Measurements from ENCODE around the gene LIPK.
"Not testable (repeated sequence)": the region's sequence is repeated elsewhere in the genome, so short reads cannot be mapped to it uniquely, and the experiment has no call there.

LIPK gene, protein sequence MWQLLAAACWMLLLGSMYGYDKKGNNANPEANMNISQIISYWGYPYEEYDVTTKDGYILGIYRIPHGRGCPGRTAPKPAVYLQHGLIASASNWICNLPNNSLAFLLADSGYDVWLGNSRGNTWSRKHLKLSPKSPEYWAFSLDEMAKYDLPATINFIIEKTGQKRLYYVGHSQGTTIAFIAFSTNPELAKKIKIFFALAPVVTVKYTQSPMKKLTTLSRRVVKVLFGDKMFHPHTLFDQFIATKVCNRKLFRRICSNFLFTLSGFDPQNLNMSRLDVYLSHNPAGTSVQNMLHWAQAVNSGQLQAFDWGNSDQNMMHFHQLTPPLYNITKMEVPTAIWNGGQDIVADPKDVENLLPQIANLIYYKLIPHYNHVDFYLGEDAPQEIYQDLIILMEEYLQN

DNA sequence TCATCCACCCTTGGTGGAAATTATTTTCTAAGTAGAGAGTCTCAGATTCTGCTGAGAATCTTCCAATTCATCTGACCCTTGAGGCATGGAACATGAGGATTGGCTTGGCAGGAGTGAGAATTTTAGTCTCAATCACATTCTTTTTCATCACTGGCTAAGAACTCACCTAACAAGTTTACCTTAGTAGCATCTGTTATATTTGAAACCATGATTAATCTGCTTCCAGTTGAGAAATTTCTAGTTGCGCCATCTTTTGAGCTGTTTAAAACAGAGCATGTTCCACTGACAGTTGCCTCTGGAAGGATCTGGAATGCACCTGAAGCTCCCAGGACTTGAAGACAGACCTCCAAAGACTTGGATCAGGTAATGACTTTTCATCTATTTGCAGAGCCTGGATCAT is at the start of gene LIPK:
Gene LIPK (plus strand): TSS at position 292 of the 400 bp plus-strand sequence. CDS start 18,295 bp downstream, outside the sequence.
- Histone ChIP-seq H3K27me3 (ENCODE audit: control insufficient read depth, insufficient read depth, low read length) (no peaks in the 10 kb centered on the region), H3K4me3 (ENCODE audit: low read length) (no peak within 1 kb of the TSS), H3K4me1 (ENCODE audit: control insufficient read depth, insufficient read depth, low read length) (no peaks in the 10 kb centered on the region), H3K9ac (ENCODE audit: low read length) (no peak within 1 kb of the TSS), H3K27ac (ENCODE audit: low read depth, low read length) (no peak within 1 kb of the TSS), H3K36me3 (ENCODE audit: control insufficient read depth, insufficient read depth, low read length) (no peaks in the 10 kb centered on the region)

DNA sequence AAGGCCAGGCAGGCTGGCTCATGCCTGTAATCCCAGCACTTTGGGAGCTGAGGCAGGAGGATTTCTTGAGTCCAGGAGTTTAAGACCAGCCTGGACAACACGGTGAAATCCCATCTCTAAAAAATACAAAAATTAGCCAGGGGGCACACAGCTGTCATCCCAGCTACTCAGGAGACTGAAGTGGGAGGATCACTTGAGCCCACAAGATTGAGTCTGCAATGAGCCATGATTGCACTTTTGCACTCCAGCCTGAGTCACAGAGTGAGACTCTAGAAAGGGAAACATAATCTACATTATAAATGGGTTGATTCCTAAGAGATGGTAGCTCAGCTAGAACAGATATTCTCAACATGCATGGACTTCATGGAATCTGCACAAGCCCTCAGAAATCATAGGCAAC is 48.1 kb upstream of the LIPK start:
- H3K4me1 ChIP-seq (ENCODE audit: control insufficient read depth, insufficient read depth, low read length), result no peaks in the 10 kb centered on the region
- no peak overlapping the region for H3K4me3 ChIP-seq (ENCODE audit: low read length)
- H3K27me3 ChIP-seq (ENCODE audit: control insufficient read depth, insufficient read depth, low read length), result no peaks in the 10 kb centered on the region
- no peak overlapping the region for H3K27ac ChIP-seq (ENCODE audit: low read depth, low read length)
- H3K36me3 ChIP-seq (ENCODE audit: control insufficient read depth, insufficient read depth, low read length), result no peaks in the 10 kb centered on the region
- no peak overlapping the region for H3K9ac ChIP-seq (ENCODE audit: low read length)

DNA sequence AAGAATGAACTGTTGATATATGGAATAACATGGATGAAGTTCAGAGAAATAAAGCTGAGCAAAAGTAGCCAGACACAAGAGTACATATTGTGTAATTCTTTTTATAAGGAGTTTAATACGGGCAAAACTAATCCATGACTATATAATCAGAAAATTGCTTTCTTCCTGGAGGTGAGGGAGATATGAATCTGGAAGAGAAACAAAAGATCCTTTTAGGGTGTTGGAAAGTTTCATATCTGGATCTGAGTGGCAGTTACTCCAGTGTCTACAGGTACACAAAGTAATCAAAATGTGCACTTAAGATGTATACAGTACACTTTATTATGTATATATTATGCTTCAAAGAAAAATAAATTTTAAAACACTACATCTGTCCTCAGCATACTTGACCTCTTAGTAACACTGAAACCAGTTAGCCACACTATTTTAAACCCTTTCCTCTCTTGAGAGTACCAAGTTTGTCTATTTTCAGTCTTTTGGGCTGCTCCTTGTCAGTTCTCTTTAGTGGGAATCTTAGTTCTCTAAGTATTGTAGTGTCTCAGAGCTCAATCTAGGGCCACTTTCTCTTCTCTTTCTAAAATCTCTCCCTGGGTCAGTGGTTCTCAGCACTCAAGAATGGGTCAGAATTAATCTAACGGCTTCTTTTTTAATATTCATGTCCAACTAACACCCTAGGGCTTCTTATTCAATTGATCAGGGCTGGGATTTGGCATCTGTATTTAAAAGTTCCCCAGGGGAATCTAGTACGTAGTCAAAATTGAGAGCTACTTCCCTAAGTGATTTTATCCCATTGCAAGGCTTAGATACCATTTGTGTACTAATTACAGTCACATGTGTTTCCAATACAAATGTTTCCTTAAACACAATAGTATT is 46.1 kb upstream of the LIPK start:
- Histone ChIP-seq H3K27ac (ENCODE audit: low read depth, low read length) (no peak overlapping the region), H3K9ac (ENCODE audit: low read length) (no peak overlapping the region), H3K36me3 (ENCODE audit: control insufficient read depth, insufficient read depth, low read length) (no peaks in the 10 kb centered on the region), H3K4me3 (ENCODE audit: low read length) (no peak overlapping the region), H3K4me1 (ENCODE audit: control insufficient read depth, insufficient read depth, low read length) (no peaks in the 10 kb centered on the region), H3K27me3 (ENCODE audit: control insufficient read depth, insufficient read depth, low read length) (no peaks in the 10 kb centered on the region)

DNA sequence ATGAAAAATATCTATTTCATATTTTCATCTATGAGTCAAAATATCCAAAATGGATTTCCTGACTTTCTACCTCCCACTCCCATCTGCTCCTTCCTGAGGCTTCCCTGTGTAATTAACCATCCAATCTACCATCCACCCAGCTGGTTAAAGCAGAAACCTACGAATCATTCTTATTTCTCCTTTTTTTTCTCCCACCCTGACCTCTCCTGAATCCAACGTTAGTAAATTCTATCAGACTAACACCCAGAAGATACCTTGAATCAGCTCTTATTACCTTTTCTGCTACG is 45.5 kb upstream of the LIPK start:
- Histone ChIP-seq H3K4me3 (ENCODE audit: low read length) (no peak overlapping the region), H3K9ac (ENCODE audit: low read length) (no peak overlapping the region), H3K27me3 (ENCODE audit: control insufficient read depth, insufficient read depth, low read length) (no peaks in the 10 kb centered on the region), H3K27ac (ENCODE audit: low read depth, low read length) (no peak overlapping the region), H3K36me3 (ENCODE audit: control insufficient read depth, insufficient read depth, low read length) (no peaks in the 10 kb centered on the region), H3K4me1 (ENCODE audit: control insufficient read depth, insufficient read depth, low read length) (no peaks in the 10 kb centered on the region)

DNA sequence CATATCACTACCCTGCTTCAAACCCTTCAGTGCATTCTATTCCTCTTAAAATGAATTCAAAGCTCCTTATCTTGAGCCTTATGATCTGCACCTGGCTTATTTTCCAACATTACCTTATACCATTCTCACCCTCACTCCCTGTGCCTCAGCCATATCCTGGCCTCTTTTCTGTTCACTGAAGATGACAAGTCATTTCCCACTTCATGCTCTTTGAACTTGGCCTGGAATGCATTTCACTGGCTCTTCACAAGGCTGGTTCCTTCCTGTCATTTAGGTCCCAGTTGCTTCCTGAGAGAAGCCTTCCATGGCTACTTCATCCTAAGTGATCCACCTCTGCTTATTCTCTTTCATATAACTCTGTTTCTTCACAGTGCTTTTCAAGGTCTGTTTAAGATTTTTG is 45.0 kb upstream of the LIPK start:
- Histone ChIP-seq H3K36me3 (ENCODE audit: control insufficient read depth, insufficient read depth, low read length) (no peaks in the 10 kb centered on the region), H3K27me3 (ENCODE audit: control insufficient read depth, insufficient read depth, low read length) (no peaks in the 10 kb centered on the region), H3K27ac (ENCODE audit: low read depth, low read length) (no peak overlapping the region)

DNA sequence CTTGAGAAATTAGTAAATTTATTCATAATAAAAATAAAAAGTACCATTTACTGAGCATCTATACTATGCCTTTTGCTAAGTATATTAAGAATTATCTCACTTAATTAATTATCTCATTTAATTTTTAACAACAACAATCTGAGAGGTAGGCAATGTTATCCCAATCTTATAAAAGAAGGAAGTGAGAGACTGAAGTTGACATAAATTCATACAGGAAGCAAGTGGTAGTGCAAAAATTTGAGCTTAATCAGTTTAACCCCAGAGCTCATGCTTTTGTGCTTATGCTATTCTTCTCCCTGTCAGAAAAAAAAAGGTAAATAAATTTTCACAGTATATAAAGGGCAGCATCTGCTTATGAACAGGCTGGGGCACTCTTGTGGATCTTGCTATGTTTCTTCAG is 44.5 kb upstream of the LIPK start:
- H3K27ac ChIP-seq (ENCODE audit: low read depth, low read length), result no peak overlapping the region
- H3K4me1 ChIP-seq (ENCODE audit: control insufficient read depth, insufficient read depth, low read length), result no peaks in the 10 kb centered on the region
- H3K27me3 ChIP-seq (ENCODE audit: control insufficient read depth, insufficient read depth, low read length), result no peaks in the 10 kb centered on the region
- no peaks in the 10 kb centered on the region for H3K36me3 ChIP-seq (ENCODE audit: control insufficient read depth, insufficient read depth, low read length)
- no peak overlapping the region for H3K4me3 ChIP-seq (ENCODE audit: low read length)
- H3K9ac ChIP-seq (ENCODE audit: low read length), result no peak overlapping the region

More for the DNA sequence above, 45.0 kb upstream of the LIPK start:
- no peaks in the 10 kb centered on the region for H3K4me1 ChIP-seq (ENCODE audit: control insufficient read depth, insufficient read depth, low read length)
- H3K9ac ChIP-seq (ENCODE audit: low read length), result no peak overlapping the region
- H3K4me3 ChIP-seq (ENCODE audit: low read length), result no peak overlapping the region

DNA sequence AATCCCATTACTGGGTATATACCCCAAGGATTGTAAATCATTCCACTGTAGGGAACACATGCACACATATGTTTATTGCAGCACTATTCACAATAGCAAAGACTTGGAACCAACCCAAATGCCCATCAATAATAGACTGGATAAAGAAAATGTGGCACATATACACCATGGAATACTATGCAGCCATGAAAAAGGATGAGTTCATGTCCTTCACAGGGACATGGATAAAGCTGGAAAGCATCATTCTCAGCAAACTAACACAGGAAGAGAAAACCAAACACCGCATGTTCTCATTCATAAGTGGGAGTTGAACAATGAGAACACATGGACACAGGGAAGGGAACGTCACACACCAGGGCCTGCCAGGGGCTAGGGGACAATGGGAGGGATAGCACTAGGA is 42.9 kb upstream of the LIPK start:
- H3K9ac ChIP-seq (ENCODE audit: low read length); H3K4me3 ChIP-seq (ENCODE audit: low read length); H3K36me3 ChIP-seq (ENCODE audit: control insufficient read depth, insufficient read depth, low read length); H3K27me3 ChIP-seq (ENCODE audit: control insufficient read depth, insufficient read depth, low read length); H3K27ac ChIP-seq (ENCODE audit: low read depth, low read length); H3K4me1 ChIP-seq (ENCODE audit: control insufficient read depth, insufficient read depth, low read length): not testable (repeated sequence)

DNA sequence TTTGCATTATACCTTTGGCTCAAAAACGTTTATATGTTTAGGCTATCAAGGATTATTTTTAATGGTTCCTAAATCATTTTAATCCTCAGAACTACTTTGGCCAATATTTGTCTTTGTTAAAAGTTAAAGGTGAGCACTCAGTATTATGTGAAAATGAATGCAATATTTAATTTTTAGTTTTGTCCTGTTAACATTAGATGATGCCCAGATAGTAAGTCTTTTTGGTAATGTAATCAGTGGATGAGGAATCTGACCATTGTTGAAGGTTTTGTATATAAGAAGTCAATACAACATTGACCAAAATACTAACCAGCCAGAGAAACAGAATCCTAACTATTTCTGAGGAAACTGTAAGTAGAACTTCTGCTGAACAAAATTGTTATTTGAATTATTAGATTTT is 41.9 kb upstream of the LIPK start, which contains the start of gene LIPF:
Gene LIPF (plus strand): TSS at position 301 of the 400 bp plus-strand sequence. CDS start 2,856 bp downstream, outside the sequence.
- Histone ChIP-seq H3K4me1 (ENCODE audit: control insufficient read depth, insufficient read depth, low read length) (no peaks in the 10 kb centered on the region), H3K27ac (ENCODE audit: low read depth, low read length) (no peak within 1 kb of the TSS), H3K9ac (ENCODE audit: low read length) (no peak within 1 kb of the TSS), H3K4me3 (ENCODE audit: low read length) (no peak within 1 kb of the TSS), H3K27me3 (ENCODE audit: control insufficient read depth, insufficient read depth, low read length) (no peaks in the 10 kb centered on the region), H3K36me3 (ENCODE audit: control insufficient read depth, insufficient read depth, low read length) (no peaks in the 10 kb centered on the region)

DNA sequence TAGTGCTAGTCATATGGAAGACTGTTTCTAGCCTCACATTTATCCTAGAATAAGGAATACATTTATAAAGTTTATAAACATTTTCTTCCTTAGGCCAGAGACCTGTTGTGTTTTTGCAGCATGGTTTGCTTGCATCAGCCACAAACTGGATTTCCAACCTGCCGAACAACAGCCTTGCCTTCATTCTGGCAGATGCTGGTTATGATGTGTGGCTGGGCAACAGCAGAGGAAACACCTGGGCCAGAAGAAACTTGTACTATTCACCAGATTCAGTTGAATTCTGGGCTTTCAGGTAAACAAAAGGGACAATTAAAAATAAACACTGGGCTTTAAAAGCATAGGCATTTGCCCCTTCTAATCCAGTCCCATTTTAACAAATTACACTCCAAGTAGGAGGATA is 37.6 kb upstream of the LIPK start:
- Histone ChIP-seq H3K27ac (ENCODE audit: low read depth, low read length) (no peak overlapping the region), H3K36me3 (ENCODE audit: control insufficient read depth, insufficient read depth, low read length) (no peaks in the 10 kb centered on the region), H3K9ac (ENCODE audit: low read length) (no peak overlapping the region), H3K27me3 (ENCODE audit: control insufficient read depth, insufficient read depth, low read length) (no peaks in the 10 kb centered on the region), H3K4me1 (ENCODE audit: control insufficient read depth, insufficient read depth, low read length) (no peaks in the 10 kb centered on the region), H3K4me3 (ENCODE audit: low read length) (no peak overlapping the region)

DNA sequence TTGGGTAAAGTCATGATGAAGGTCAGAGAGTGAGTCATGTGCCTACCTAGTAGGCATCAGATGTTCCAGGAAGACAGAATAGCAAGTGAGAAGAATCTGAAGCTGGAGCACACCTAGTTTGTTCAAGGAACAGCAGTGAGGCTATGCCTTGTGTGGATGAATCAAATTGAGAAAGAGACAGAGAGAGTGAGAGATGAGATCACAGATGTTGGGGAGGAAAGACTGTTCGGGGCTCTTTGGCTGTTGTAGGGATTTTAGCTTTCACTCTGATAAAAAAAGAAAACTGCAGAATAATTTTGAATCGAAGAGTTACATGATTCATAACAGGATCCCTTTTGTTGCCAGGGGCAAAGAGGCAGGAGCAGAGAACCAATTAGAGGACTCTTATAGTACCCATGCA is 35.6 kb upstream of the LIPK start:
- Histone ChIP-seq H3K9ac (ENCODE audit: low read length) (no peak overlapping the region), H3K27me3 (ENCODE audit: control insufficient read depth, insufficient read depth, low read length) (no peaks in the 10 kb centered on the region), H3K4me1 (ENCODE audit: control insufficient read depth, insufficient read depth, low read length) (no peaks in the 10 kb centered on the region), H3K4me3 (ENCODE audit: low read length) (no peak overlapping the region), H3K36me3 (ENCODE audit: control insufficient read depth, insufficient read depth, low read length) (no peaks in the 10 kb centered on the region), H3K27ac (ENCODE audit: low read depth, low read length) (no peak overlapping the region)

DNA sequence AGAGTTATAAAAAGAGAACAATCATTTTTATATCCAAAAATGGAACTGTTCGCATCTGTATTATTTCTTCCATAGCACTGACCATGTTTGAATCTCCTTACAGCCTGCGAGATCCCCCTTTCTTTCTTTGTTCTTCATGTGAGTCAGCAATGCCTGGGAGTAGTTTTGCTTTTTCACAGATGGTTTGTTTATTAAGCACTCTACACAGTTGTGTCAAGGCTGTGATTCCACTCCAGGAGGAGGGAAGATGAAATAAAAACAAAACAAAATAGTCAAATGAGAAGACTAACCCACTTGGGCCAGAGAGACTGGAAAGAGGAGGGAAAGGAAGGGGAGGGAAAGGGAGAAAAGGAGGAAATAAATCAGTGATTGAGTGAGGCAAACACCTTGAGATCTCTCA is 34.0 kb upstream of the LIPK start:
- Histone ChIP-seq H3K4me3 (ENCODE audit: low read length) (no peak overlapping the region), H3K27me3 (ENCODE audit: control insufficient read depth, insufficient read depth, low read length) (no peaks in the 10 kb centered on the region), H3K9ac (ENCODE audit: low read length) (no peak overlapping the region), H3K36me3 (ENCODE audit: control insufficient read depth, insufficient read depth, low read length) (no peaks in the 10 kb centered on the region), H3K27ac (ENCODE audit: low read depth, low read length) (no peak overlapping the region), H3K4me1 (ENCODE audit: control insufficient read depth, insufficient read depth, low read length) (no peaks in the 10 kb centered on the region)

DNA sequence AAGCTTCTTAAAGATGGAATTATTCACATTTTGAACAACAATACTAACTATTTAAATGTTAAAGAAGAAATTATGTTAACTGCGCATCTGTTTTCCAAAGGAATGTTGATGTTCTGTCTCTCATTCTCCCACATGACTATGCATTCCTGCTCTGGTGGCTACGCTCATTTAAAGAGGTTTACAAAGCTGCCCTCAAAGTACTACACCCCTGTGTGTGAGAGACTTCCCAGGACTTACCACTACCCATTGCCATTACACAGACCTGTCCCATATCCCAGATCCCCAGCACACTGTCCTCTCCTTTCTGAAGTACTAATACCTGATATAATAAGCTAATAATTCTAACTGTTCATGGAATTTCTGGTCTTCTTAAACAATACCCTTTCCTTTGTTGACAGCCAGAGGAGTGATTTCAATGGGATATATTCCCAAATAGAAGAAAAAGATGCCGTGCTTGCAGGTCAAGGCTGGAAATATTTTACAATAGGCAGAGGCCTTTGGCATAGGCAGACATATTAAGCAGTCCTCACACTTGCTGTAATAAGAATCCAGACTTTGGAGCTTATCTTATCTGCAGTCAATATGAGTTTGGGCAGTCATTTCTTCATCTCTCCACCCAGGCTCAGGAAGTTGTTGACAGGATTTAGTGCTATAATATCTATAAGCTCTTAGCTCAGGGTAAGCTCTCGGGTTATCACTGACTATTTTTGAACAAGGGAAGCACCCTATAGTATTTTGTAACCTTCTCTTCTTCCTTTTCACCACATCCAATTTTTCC is 29.6 kb upstream of the LIPK start:
- Histone ChIP-seq H3K4me1 (ENCODE audit: control insufficient read depth, insufficient read depth, low read length) (no peaks in the 10 kb centered on the region), H3K9ac (ENCODE audit: low read length) (no peak overlapping the region), H3K27ac (ENCODE audit: low read depth, low read length) (no peak overlapping the region), H3K4me3 (ENCODE audit: low read length) (no peak overlapping the region), H3K27me3 (ENCODE audit: control insufficient read depth, insufficient read depth, low read length) (no peaks in the 10 kb centered on the region), H3K36me3 (ENCODE audit: control insufficient read depth, insufficient read depth, low read length) (no peaks in the 10 kb centered on the region)

All from rectal smooth muscle tissue (tissue), 1 donor.